NCI-H1436 (cell line): ENCODE measurements around the gene NXNL1.

Experiments used
- DNase-seq: peaks from one replicate; lab custom pipeline; 2025; lab: John Stamatoyannopoulos, UW

The NXNL1 gene

DNA sequence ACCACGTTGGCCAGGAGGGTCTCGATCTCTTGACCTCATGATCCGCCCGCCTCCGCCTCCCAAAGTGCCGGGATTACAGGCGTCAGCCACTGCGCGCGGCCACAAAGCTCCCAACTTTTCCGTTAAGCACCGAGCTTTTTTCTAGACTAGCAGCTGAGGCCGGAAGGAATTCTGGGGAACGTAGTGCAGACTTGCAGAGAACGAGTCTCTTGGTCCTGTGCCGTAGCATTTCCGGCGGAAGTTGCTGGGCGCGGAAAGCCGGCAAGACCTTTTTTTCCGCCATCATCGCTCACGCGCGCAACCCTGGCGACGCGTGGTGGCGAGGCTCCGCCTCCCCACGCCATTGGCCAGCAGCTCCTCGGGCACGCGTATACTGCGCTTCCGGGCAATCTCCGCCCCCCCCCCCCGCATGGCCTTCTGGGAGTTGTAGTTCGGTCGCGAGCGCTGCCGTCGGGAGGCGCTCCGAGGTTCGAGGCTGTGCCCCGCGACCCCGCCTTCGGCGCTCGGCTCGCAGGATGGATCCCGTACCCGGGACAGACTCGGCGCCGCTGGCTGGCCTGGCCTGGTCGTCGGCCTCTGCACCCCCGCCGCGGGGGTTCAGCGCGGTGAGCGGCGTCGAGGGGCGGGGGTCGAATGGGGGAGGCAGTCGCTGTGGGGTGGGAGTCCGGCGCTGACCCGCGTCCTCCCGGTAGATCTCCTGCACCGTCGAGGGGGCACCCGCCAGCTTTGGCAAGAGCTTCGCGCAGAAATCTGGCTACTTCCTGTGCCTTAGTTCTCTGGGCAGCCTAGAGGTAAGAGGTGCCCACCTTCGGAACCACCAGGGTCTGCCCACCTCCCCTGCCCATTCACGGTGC, 40.9 kb downstream of the NXNL1 start, which contains the start of gene MVB12A:
TSS of gene MVB12A (plus strand) at position 427 of the 854 bp plus-strand sequence. CDS start at position 516, 89 bp downstream.
- peak; percentile 97 for DNase-seq

DNA sequence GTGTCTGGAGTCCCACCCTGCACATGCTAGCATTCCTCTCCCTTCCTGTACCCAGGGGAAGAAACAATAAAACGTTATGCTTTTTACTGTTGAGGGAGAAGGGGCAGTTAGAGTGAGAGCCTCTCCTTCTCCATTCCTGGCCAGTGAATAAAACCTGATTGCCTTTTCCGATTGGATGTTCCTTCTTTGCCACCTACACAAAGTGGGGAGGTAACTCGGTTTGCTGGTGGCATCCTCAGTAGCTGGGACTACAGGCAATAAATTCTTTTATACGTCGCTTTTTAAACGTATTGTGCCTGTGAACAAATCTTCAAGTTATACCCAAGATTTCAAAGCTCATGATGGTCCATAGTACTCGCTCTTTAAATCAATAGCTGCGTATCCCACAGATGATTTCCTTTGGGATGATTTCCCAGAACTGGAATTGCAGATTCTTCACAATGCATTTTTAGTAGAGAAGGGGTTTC, 41.5 kb downstream of the NXNL1 start:
- DNase-seq = no peak

DNA sequence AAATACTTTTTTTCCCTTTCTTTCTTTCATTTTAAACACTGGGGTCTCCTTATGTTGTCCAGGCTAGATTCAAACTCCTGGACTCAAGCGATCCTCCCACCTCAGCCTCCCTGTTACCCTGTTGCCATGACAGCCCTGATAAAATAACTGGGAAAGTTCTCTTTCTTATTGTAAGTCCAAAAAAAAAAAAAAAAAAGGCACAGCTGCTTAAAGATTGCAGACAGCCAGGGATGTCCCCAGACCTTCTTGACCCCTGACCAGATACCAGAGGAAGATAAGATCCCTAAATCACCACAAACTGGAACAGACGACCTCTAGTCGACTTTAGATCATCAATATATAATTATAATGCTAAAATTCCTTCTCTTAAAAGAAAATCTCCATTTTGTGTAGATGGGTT, 42.0 kb downstream of the NXNL1 start:
- no peak for DNase-seq

DNA sequence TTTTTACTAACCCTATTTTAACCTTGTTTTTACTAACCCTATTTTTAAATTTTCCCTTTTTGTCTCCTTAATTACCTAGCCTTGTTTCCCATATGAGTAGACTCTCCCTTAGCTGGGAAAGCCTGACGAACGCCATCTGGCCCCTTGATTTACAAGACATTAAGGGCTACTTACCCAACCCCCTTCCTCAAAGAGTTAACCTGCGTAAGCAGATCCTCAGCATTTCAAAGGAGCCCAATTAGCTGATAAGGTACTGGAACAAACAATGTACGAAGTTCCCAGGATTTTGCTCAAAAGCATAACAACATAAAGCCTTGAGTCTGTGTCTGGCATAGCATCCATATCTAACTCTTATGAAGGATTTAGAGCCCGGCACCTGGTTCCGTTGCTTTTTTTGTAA, 45.6 kb downstream of the NXNL1 start:
- DNase-seq = no peak

DNA sequence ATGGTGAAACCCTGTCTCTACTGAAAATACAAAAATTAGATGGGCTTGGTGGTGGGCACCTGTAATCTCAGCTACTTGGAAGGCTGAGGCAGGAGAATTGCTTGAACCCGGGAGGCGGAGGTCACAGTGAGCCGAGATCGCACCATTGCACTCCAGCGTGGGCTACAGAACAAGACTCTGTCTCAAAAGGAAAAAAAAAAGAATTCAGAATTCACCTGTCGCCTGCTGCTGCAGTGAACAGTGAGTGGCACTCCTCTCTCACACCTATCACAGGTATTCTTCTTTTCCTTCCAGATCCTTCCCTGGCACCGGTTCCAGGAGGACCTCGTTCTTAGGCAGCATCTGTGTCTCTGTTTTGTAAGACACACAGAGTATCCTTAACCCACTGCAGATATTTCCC, 46.6 kb downstream of the NXNL1 start:
- DNase-seq = no peak

DNA sequence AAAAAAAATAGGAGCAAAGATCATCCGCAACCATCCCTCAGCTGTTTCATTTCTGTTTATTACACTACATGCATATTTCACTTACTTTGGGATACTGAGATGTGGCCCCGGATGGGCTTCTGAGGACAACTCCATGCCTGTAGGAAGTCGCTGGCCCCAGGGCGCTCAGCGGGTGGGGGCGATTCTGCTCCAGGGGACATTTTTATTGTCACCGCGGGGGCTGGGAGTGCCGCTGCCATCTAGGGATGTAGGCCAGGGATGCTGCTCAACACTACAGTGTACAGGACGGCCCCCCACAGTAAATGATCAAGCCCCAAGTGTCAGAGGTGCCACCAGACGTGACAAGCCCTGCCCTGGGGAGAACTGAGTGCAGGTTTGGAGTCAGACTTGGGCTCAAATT, 48.9 kb downstream of the NXNL1 start:
- no peak for DNase-seq

DNA sequence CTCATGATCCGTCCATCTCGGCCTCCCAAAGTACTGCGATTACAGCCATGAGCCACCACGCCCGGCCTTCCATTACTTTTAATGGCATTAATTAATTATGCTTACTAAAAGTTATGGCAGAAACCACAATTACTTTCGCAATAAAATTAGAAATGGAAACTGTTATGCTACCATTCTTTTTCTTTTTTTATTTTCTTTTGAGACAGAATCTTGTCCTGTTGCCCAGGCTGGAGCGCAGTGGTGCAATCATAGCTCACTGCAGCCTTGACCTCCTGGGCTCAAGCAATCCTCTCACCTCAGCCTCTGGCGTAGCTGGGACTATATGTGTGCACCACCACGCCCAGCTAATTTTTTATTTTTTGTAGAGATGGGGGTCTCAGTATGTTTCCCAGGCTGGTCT, 50.7 kb downstream of the NXNL1 start:
- no peak for DNase-seq

DNA sequence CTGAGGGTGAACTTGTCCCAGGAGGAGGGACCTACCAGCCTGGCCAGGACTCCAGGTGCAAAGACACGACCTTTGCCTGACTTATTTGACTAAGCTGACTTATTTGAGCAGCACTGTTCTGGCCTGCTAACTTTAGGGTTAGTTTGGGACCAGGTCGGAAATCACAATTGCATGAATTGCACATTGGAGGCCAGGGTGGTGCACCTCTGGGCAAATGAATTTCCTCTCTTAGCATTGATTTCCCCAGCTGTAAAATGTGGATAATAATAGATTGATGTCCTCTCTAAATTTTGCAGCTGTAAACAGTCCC, 53.9 kb downstream of the NXNL1 start:
- DNase-seq = no peak

DNA sequence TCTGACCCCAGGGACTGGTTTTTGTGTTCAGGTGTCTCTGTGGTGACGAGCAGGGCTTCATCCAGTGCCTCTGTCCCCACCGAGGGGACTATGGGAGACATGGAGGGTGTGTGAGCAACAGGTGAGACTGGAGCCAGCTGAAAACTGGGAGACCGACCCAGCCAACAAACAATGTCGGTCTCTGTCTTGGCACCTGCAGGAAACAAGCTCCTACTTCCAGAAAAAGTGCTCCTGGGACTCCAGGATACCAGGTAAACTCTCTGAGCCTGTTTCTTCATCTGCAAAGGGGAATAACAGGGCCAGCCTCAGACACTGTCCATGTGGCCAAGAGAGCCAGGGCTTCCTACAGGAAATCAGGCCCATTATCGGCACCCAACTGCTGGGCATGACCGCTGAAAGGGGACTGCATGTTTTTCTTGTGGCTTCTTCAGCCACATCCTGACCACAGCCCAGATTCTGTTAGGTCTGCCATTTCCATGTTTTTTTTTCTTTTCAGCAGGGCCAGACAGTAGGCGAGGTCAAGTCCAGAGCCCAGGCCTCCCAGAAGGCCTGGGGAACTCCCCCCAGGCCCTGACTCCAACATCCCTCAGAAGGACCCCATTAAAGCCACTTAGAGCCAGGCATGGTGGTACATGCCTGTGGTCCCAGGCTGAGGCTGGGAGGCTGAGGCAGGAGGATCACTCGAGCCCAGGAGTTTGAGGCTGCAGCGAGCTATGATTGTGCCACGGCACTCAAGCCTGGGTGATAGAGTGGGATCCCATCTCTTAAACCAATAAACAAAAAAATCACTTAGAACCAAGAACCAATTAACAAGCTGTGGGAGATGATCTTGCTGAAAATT, 54.5 kb downstream of the NXNL1 start:
- no peak for DNase-seq
